Large intestine (tissue), 3 donors: ENCODE results near the gene VSIG10L. TPM values are rescaled to one million over a fixed set of nuclear protein-coding genes. Genes with fewer than 3 reads are reported as not detected.

Source experiments
- DNase-seq, 2 donors: peaks; one replicate each; pipeline versions ENCODE4 v3.0.0 to v3.0.0-alpha.2; 2013
- H3K27ac ChIP-seq: one replicate; pipeline ENCODE4 v1.5.1; 2013; ENCODE audit warnings: low read length
- H3K27me3 ChIP-seq: 2 replicates; pipeline ENCODE4 v1.6.1; 2013; ENCODE audit warnings: low read length; ENCODE audit not compliant: control insufficient read depth, insufficient read depth
- H3K36me3 ChIP-seq: 2 replicates; pipeline ENCODE4 v1.6.1; 2013; ENCODE audit warnings: low read length; ENCODE audit not compliant: control insufficient read depth, insufficient read depth
- H3K4me1 ChIP-seq: one replicate; pipeline ENCODE4 v1.6.1; 2013; ENCODE audit warnings: low read length; ENCODE audit not compliant: control insufficient read depth, insufficient read depth
- H3K4me3 ChIP-seq: one replicate; pipeline ENCODE4 v1.5.1; 2013; ENCODE audit warnings: low read length
- H3K9me3 ChIP-seq: one replicate; pipeline ENCODE4 v1.6.1; 2013; ENCODE audit warnings: mild to moderate bottlenecking, low read depth, low read length, moderate library complexity; ENCODE audit not compliant: control insufficient read depth
- WGBS: methylation state at CpG from one replicate; pipeline ENCODE4 v1.1.5; 2013; ENCODE audit warnings: low lambda C conversion rate; ENCODE audit not compliant: insufficient coverage; 5-methylcytosine and 5-hydroxymethylcytosine counted together
- polyA plus RNA-seq: library from polyadenylated mRNA; unstranded; fragments of 120-200 nt; gene quantifications from one replicate; pipeline ENCODE4 v1.2.1, GENCODE V29; 2013

The VSIG10L gene
- polyA plus RNA-seq, 1 donor, result 2.2 TPM

DNA sequence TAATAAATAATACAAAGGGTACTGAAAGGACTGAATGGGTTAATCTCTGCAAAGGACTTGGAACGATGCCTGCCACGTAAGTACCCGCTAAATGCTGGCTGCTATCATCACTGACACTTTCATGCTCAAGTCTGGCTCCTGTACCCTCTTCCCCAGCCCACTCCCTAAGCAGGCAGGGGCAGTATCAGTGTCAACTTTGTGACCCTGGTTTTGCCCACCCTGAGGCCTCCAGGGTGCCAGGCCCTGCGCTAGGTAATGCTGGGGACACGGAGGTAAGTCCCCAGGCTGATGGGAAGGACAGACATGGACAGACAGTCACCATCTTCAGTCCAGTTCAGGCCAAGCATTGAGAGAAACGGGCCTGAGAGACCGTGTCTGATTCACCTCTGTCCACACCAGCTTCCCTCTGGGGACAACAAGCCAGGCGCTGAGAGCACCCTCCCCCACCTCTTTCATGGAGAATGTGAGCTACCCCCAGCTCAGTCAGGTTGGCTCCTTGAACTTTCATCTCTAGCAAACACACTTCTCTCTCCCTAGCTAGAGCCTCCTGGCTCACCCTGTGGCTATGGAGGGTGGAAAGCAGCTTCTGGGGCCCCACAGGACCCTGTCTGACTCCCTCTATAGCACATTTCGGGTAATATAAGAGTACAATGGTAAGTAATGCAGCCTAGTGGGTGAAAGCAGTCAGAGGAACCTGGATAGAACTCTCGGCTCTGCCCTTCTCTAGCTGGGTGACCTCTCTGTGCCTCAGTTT, 23.4 kb upstream of the VSIG10L start:
- DNase-seq, result peak; percentile 64 to 81

DNA sequence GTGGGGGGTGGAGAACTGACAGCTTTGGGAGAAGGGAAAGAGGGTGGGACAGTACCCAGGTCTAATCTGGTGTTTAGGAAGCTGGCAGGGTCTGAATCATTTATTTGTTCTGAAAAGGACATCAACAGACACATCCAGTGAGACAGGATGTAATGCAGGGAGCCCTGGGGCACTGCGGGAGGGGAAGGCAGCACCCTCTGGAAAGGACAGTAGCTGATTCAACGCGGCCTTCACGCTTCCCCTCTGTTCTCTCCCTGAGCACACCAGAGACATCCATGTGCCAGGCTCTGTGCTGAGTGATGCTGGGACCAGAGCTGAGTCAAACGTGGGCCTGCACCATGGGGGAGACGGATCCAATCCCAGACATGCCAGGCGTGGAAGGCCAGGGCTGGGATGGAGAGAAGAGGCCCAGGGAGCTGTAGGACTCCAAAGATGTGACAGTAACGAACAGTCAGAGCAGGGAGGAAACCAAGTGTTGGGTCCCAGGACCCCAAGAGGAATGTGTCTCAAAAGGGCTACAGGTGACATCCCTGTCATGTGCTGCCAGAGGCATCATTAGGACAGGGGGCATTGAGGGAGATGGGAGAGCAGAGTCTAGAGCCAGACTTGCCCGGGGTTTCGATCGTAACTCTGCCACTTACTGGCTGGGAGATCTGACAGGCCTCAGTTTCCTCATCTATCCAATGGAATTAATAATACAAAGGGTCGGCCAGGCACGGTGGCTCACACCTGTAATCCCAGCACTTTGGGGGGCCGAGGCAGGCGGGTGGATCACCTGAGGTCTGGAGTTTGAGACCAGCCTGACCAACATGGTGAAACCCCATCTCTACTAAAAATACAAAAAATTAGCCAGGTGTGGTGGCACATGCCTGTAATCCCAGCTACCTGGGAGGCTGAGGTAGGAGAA, 22.5 kb upstream of the VSIG10L start:
- Histone ChIP-seq H3K9me3 (no peaks in the 10 kb centered on the region), H3K4me3 (no peak overlapping the region), H3K36me3 (no peaks in the 10 kb centered on the region), H3K27me3 (no peaks in the 10 kb centered on the region), H3K4me1 (peaks cover 41% of the 10 kb centered on the region), H3K27ac (peak overlapping the region; percentile 95)
- no peak for DNase-seq
- no CpG with 5 or more reads among the region's 15 CpGs for WGBS

More for the DNA sequence above, 23.4 kb upstream of the VSIG10L start:
- Histone ChIP-seq H3K9me3 (no peaks in the 10 kb centered on the region), H3K4me3 (peak overlapping the region; percentile 88), H3K27ac (peak overlapping the region; percentile 83), H3K4me1 (peaks cover 41% of the 10 kb centered on the region), H3K27me3 (no peaks in the 10 kb centered on the region), H3K36me3 (no peaks in the 10 kb centered on the region)
- WGBS, result no CpG with 5 or more reads among the region's 10 CpGs

DNA sequence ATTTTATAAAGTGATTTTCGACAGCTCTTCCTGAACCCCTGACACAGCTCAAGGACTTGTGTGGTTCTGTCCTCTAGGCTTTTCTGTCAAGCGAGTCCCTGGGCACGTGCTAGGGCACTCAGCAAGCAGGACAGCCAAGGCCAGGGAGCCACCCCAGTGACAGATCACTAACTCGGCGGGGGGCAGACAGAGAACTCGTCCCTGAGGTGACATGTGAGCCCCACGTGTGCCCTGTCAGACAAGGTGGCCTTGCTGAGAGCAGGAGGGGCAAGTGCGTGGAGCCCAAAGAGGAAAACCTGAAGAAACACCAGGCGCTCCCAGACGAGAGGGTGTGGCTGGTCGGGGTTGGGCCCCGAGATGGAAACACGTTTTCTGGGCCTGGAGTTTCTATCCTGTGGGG, 19.3 kb upstream of the VSIG10L start:
- Histone ChIP-seq H3K36me3 (peaks cover 3% of the 10 kb centered on the region), H3K4me1 (peaks cover 34% of the 10 kb centered on the region), H3K27ac (peak overlapping the region; percentile 20), H3K9me3 (no peaks in the 10 kb centered on the region), H3K4me3 (no peak overlapping the region), H3K27me3 (no peaks in the 10 kb centered on the region)
- DNase-seq, result peak in 1 of 2 donors; percentile 60
- WGBS, result no CpG with 5 or more reads among the region's 13 CpGs

DNA sequence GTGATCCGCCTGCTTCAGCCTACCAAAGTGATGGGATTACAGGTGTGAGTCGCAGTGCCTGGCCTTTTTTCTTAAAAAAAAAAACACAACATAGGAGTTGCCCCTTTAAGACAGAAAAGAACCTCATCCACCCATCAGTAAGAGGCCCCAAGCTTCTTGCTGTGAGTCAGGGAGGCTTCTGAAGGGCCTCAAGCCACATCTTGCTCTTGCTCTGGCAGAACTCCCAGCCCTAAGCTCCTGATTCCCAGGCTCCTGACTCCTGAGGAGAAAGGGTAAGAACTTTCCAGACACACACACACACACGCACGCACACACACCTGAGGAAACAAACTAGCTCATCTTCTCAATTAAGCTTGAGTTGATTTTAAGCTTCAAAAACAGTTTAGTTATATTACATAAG, 17.4 kb upstream of the VSIG10L start:
- H3K27ac ChIP-seq, result no peak overlapping the region
- no peaks in the 10 kb centered on the region for H3K9me3 ChIP-seq
- no peak for DNase-seq
- WGBS, result no CpG with 5 or more reads among the region's 4 CpGs
- H3K4me3 ChIP-seq, result no peak overlapping the region
- no peaks in the 10 kb centered on the region for H3K27me3 ChIP-seq
- peaks cover 3% of the 10 kb centered on the region for H3K36me3 ChIP-seq
- peaks cover 29% of the 10 kb centered on the region for H3K4me1 ChIP-seq

DNA sequence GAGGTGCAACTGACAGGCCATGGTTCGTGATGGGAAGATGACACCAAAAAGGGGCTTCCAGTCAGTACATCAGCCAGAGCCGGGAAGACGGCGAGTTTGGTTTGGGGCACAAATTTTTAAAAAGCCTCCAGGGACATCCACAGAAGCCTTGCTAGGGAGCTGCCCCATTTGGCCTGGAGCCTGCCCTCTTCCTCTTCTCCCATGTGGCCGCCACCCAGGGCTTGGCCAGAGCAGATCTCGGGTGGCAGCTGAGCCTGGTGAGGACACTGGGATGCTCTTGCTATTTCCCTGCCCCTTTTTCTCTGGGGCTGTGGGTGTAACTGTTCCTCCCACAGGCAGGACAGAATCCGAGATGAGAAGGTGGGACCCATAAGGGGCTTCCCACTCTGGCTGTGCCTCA, 16.0 kb upstream of the VSIG10L start:
- H3K36me3 ChIP-seq, result peaks cover 5% of the 10 kb centered on the region
- no peak overlapping the region for H3K27ac ChIP-seq
- peaks cover 17% of the 10 kb centered on the region for H3K4me1 ChIP-seq
- DNase-seq, result no peak
- 100% methylated on average over 1 of the region's 7 CpGs for WGBS
- no peak overlapping the region for H3K4me3 ChIP-seq
- H3K9me3 ChIP-seq, result no peaks in the 10 kb centered on the region
- H3K27me3 ChIP-seq, result no peaks in the 10 kb centered on the region

DNA sequence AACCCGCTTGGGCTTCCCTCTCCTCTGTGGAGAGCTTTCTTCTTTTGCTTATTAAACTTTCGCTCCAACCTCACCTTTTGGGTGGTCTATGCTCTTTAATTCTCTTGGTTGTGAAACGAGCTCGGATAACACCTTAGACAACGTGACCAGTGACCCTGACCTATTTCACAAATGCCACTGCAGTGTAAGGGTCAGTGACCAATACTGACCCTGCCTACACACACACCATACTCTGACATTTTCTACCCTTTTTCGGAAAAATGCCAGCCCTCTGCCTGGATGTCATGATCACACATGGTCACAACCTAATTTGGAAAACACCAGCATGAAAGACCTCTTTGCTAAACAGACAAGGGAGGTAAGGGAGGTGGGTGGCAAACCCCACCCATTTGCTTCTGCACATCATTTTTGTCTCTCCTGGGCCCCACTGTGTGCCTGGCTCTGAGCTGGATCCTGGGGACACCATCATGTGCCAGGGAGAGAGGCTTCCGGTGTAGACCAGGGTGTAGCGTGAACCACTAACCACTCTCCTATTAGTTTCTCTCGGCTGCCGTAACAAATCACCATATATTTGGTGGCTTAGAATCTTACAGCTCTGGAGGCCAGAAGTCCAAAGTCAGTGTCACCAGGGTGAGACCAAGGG, 14.3 kb upstream of the VSIG10L start:
- WGBS, result 100% methylated on average over 1 of the region's 10 CpGs
- H3K9me3 ChIP-seq, result no peaks in the 10 kb centered on the region
- no peaks in the 10 kb centered on the region for H3K27me3 ChIP-seq
- H3K4me1 ChIP-seq, result peaks cover 3% of the 10 kb centered on the region
- H3K4me3 ChIP-seq, result no peak overlapping the region
- no peak overlapping the region for H3K27ac ChIP-seq
- peaks cover 21% of the 10 kb centered on the region for H3K36me3 ChIP-seq
- DNase-seq, result no peak

DNA sequence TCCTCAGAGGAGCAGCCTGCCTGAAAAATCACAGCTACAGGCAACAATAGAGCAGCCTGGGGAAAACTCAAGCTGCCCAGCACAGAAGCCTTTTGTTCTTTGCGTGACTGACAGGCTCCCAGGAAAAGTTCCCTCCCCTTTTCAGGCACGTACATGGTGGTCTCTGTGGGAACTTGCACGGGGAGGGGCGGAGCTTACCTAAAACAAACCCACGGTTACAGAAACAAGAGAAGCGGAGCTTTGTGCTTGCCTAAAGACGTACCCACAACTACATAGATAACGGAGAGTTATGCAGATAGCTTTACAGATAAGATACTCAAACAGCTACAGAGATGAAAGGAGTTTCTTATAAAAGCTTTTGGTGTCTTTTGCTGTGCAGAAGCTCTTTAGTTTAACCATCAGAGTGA, 12.8 kb upstream of the VSIG10L start:
- H3K36me3 ChIP-seq, result peaks cover 35% of the 10 kb centered on the region
- H3K9me3 ChIP-seq, result no peaks in the 10 kb centered on the region
- H3K27ac ChIP-seq, result peak overlapping the region; percentile 30
- no CpG with 5 or more reads among the region's 8 CpGs for WGBS
- DNase-seq, result peak in 1 of 2 donors; percentile 57
- H3K27me3 ChIP-seq, result no peaks in the 10 kb centered on the region
- H3K4me1 ChIP-seq, result no peaks in the 10 kb centered on the region
- no peak overlapping the region for H3K4me3 ChIP-seq

DNA sequence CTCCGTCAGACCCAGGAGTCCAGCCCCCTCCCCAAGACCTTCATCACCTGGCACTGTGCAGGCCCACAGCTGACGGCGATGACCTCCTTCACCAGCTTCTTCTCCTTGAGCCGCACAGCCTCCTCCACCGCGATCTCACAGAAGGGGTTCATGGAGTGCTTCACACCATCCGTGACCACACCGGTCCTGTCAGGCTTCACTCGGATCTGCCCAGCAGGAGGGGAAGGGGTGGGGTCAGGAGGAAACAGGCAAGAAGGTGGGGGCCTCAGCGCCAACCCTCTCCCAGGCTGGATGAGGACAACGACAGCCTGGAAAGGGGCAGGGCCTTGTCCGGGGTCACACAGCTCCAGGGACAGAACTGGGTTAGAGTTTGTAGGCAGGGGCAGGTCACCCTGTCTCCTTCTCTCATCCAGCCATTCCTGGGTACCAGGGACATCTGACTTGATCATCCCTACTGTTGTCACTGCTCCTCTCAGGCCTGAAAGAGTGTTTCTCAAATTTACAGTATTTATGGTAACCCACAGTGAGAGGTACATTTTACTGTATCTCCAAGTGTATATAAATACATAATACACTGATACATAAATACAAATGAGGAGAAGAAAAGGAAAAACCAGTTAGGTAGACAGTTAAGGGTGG, 12.3 kb upstream of the VSIG10L start:
- H3K27me3 ChIP-seq, result no peaks in the 10 kb centered on the region
- no peaks in the 10 kb centered on the region for H3K4me1 ChIP-seq
- no CpG with 5 or more reads among the region's 12 CpGs for WGBS
- H3K36me3 ChIP-seq, result peaks cover 38% of the 10 kb centered on the region
- H3K9me3 ChIP-seq, result no peaks in the 10 kb centered on the region
- H3K27ac ChIP-seq, result peak overlapping the region; percentile 30
- DNase-seq, result no peak
- no peak overlapping the region for H3K4me3 ChIP-seq

DNA sequence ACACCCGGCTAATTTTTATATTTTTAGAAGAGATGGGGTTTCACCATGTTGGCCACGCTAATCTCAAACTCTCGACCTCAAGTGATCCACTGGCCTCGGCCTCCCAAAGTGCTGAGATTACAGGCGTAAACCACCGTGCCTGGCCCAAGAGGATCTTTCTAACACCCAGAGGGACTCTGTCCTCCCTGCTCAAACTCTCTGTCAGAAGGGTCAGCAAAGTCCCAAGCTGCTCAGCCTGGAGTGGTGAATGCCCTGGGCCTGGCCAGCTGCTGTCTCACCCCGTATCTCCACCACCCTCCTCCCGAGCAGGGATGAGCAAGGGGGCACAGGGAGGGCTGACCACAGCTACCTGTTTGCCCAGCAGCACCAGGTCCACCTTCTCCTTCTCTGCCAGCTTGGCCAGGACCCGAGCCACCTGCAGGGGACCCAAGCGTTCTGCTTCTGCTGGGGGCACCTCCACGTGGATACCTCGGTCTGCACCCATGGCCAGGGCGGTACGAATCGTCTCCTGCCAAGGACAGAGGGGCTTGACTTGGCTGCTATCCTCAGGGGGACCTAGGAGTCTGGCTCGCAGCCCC, 10.9 kb upstream of the VSIG10L start:
- H3K27ac ChIP-seq, result no peak overlapping the region
- WGBS, result no CpG with 5 or more reads among the region's 16 CpGs
- H3K36me3 ChIP-seq, result peaks cover 40% of the 10 kb centered on the region
- no peak for DNase-seq
- no peaks in the 10 kb centered on the region for H3K27me3 ChIP-seq
- no peak overlapping the region for H3K4me3 ChIP-seq
- no peaks in the 10 kb centered on the region for H3K9me3 ChIP-seq
- H3K4me1 ChIP-seq, result no peaks in the 10 kb centered on the region
